ENCODE results near the gene DUSP28.
A peak's percentile ranks its signal among the peaks of the same experiment; 100 is the strongest.
"Not testable (repeated sequence)": the region's sequence is repeated elsewhere in the genome, so short reads cannot be mapped to it uniquely, and the experiment has no call there.

DUSP28 gene, protein sequence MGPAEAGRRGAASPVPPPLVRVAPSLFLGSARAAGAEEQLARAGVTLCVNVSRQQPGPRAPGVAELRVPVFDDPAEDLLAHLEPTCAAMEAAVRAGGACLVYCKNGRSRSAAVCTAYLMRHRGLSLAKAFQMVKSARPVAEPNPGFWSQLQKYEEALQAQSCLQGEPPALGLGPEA

DNA sequence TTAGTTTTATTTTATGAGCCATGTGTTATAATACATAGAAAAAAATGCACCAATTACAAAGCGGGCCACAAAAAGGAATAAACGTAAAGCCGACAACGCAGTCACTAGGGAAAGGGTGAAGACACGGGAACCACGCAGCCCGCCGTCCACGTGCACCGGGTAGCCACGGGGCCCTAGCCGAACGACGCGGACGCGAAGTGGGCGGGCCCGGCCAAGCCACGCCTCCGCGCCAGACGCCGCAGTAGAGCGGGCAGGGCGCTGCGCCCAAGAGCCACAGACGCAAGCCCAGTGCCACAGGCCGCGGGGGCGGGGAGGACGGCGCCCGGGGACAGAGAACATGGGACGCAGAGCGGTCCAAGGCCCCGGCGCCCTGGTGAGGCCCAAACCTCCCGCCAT, at the start of gene DUSP28:
TSS of gene DUSP28 (plus strand) at position 274 of the 396 bp plus-strand sequence. CDS start 328 bp downstream, outside the sequence.
- peak; percentile 93 for DNase-seq

DNA sequence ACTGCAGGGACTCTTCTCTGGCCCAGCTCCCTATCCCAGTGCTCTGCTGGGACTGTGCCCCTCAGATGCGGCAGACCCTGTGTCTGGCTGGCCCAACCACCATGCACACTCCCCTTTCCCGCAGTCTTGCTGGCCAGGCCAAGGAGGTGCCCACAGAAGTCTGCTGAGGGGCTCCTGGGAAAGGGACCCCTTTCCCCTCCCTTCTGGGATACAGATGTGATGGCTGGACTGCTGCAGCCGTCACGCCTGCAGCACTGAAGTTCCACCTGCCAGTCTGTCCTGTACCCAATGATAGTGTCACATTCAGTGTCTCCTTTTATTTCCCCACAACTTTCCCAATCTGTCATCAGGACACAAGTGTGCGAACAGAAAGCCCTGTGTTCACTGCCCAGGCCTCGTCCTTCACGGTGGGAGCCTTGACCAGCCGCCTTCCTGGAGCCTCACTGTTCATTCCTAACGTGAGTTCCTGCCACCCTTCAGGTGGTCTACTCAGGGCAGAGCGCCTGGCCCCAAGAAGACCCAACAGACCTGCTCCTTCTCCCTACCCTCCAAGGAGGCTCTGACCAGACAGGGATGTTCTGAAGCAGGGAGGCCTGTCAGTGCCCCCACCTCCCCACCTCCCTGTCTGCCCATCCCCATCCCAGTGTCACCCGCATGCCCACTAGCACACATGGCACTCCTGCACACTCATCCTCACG, 49.5 kb upstream of the DUSP28 start:
- no peak for DNase-seq

DNA sequence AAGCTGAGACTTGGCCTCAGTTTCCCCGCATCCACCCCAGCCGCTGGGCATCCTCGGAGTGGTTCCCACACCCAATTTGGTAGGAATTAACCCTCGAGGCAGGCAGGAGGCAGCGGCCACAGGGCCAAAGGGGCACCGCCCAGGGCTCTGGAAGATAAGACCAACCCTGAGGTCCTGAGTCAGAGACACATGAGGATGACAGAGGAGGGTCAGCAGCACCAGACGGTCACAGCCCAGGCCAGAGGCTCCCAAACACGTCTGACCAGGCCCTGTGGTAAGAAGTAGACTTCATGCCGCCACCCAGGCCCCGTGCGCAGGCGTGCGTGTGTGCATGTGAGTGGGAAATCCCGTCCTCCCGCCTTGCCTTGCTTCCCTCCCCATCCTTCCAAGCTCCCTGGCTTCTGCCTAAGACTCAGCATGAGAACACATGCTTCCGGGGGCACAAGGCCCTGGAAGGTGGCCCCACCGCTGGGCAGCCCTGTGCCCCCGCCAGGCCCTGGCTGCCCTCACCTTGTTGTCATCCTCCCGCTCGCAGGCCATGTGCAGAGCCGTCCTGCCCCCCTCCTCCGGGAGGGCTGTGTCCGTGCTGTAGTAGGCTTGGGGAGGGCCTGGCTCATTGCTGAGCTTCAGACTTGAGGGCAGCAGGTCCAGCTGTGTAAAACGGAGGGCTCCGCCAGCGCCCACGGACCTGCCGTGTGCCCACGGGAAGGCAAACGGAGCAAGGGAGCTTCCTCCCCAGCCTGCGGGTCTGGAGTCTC, 48.6 kb upstream of the DUSP28 start:
- no peak for DNase-seq

DNA sequence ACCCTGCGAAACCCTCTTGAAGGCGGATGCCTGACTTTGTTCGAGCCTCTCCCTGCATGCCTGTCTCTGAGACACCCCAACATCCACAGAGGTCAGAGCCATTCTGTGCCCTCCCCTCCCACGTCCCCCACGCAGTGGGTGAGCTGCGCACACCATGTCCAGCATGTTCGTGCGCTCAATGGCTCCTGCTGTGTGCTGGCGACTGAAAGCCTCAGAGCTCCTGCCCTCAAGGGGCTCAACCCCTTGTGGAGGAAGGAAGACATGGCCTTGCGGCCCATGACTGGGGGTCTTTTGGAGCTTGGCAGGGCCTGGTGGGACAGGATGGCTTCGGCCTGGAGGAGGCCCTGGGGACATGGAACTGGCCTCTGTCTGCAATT, 48.1 kb upstream of the DUSP28 start:
- no peak for DNase-seq

DNA sequence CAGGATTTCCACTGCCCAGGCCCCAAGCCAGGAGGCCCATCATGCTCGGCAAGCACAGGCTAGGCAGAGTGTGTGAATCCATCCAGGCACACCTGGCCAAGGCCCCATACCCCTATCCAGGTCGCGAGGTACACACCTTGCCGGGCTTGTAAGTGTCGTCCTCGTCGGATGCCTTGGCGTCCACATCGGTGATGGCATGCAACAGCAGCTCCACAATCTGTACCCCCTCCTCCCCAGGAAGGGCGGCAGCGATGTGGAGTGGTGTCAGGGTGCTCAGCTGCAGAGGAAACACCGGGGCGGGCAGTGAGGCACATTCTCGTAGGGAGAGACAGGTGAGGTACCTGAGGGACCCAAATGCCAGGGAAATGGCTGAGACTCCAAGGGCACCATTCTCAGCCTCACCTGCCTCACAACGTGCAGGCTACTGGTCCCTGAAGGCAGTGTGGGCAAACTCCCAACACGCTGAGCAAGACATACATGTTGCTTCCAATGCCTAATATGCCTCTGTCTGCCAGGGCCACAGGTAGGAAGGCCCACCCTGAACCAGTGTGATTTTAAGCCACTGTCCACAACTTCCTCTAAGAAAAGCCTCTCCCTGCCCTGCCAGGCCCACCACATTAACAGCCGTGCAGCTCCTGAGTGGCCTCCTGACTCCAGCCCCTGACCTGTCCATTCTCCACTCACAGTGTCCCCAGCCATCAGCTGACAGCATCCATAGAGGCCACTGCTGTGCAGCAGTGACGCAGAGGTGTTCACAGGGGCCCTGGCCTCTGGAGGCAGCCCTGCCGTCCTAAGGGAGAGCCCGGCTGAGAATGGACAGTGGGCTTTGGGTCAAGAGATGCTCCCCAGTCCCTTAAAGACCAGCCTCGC, 47.3 kb upstream of the DUSP28 start:
- DNase-seq = no peak

DNA sequence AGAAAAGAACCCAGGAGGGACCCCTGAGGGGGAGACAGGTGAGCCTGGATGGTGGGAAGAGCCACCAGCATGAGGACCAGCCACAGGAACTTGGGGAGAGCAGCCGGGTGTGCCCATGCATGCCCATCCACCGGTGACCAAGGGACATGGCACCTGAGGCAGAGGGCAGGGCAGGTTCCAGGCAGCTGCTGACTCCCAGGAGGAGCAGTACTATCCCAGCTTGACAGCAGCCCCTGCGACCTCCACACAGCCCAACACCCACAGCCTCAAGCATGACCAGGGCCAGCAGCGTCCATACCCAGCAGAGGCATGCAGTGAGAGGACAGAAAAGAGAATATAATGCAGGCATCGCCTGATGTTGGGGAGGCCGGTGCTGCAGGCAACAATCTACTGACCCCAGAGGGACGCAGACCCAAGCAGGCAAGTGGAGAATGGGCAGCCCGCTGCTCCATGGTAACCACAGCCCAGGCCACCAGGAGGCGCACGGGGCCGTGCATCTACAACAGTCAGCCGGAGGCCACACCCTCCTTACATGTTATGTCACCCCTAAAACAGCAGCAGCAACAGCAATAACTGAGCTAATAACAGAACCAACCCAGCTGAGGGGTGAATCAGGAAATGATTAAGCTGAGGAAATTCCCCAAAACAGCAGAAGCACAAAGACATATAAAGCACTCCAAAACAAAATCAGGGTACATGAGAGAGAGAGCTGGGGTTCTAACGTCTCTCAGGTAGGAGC, 46.4 kb upstream of the DUSP28 start:
- DNase-seq = peak; percentile 87

DNA sequence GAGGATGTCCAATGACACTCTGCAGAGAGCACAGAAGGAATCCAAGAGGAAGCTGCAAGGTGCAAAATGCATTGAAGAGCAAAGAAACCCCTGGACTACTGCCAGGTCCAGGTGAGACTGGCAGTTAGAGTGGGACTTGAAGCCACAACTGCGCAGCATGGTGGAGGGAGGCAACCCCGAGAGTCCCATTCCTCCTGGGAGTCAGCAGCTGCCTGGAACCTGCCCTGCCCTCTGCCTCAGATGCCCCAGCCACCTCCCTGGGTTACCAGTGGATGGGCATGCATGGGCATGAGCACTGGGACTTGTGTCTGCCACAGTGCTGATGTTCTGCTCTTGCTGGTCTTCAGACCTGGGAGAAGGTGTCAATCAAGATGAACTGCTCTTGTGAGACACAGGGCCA, 45.5 kb upstream of the DUSP28 start:
- DNase-seq = no peak

DNA sequence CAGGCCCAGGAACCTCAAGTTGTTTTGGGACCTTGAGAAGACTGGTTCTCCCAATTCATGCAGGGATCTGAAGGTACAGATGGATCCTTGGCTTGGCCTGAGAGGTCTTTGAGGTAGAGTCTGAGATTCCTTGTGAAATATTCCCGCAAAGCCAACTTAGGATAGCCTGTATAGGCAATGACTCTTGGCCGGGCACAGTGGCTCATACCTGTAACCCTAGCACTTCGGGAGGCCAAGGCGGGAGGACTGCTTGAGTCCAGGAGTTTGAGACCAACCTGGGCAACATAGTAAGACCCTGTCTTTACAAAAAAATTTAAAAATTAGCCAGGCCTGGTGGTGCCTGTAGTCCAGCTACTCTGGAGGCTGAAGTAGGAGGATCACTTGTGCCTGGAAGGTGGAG, 42.8 kb upstream of the DUSP28 start:
- DNase-seq = no peak

DNA sequence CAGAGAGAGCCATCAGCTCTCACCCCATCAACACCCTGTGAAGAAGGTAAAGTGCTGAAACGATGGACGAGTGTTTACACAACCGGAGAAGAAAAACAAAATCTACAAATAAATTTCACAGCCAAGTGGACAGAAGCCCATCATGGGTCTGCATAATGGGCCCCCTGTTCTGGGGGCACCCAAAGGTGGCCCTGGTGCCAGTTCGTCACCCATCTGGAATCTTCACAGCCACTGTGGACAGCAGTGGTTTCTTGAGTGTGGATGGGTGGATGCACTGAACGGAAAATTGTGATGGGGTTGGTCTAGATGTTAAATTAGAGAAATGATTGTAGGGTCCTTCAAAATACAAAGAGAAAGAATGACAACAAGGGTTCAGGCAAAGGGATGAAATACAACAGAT, 41.2 kb upstream of the DUSP28 start:
- no peak for DNase-seq

DNA sequence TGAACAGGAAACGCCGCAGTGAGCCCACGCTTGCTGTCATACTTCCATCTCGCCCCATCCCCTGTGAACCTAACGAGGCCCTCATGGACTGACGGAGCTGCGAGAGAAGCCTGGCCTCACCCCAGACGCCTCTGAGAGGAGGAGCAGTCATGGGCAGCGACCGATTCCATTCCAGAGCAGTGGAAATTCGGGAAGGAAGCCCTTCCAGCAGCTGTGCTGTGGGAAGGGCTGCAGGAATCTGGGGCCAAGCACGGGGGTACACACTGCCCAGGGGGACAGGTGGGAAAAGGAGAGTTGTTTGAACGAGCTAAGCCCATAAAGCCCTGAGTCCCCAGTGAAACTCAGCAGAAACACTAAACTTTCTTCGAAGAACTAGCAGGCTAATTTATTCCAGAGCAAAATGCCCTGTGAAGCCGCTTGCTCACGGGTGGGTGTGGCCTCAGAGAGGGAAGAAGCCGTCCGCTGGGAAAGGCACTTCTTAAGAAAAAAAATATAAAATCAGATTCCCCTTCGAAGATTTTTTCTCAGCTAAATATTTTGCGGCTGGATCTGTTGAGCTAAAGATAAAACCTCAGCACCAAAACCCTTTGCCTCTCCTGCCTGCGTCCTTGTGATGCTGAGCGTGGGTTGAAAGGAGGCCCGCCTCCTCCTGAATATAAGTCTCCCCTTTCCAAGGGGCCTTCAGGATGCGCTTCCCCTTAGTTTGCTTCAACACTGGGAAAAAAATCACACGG, 40.6 kb upstream of the DUSP28 start:
- DNase-seq = no peak

DNA sequence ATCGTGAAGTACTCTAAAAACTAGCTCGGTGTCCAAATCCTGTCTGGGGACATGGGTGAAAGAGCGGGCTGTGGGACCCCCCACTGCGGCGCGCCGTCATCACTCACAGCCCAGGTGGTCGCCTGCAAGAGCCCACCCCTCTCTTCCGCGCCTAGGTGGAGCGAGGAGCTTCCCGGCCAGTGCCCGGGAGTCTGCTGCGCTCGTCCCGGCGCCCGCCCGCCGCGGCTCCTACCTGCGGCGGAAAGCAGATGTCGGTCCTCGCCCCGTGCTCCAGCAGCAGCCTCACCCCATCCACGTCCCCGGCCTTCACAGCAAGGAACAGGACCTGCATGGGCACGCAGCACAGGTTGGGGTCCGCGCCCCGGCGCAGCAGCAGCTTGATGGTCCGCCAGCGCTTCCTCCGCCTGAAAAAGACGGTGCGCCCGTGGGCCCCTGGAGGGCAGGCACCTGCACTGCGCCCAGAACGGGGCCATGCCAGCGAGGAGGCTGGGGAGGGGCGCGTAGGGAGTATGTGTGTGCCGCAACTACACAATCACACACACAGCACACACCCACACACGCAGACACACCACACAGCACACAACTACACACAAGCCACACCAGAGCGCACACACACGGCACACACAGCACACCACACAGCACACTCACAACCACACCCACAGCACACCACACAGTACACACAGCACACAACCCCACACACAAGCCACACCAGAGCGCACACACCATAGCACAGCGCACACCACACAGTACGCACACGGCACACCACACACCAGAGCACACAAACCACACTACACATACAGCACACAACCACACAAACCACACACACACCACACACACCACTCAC, 39.8 kb upstream of the DUSP28 start:
- DNase-seq = no peak

DNA sequence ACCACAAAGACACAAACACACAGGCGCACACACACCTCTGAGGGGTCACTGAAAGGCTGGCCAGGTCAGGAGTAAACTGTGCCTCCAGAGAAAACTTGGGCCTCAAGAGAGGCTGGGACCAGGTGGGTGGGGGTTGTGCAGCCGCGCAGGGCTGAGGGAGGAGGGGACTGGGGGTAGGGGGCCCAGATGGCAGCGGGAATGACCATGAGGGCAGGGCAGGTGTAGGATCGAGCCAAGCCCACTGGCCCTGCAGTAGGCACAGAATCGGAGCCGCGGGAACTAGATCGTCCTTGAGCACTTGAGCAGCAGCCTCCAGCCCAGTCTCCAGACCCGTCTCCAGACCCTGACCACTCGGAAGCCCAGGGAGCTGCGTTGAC, 39.2 kb upstream of the DUSP28 start:
- no peak for DNase-seq

DNA sequence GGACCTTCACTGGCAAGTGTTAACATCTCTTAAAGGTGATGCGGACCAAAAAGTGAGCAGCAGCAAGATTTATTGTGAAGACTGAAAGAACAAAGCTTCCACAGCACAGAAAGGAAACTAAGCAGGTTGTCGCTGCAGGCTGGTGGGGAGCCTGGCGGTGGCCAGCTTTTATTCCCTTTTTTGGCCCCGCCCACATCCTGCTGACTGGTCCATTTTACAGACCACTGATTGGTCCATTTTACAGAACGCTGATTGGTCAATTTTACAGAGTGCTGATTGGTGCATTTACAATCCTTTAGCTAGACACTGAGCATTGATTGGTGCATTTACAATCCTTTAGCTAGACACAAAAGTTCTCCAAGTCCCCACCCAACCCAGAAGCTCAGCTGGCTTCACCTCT, 38.3 kb upstream of the DUSP28 start:
- not testable (repeated sequence) for DNase-seq

DNA sequence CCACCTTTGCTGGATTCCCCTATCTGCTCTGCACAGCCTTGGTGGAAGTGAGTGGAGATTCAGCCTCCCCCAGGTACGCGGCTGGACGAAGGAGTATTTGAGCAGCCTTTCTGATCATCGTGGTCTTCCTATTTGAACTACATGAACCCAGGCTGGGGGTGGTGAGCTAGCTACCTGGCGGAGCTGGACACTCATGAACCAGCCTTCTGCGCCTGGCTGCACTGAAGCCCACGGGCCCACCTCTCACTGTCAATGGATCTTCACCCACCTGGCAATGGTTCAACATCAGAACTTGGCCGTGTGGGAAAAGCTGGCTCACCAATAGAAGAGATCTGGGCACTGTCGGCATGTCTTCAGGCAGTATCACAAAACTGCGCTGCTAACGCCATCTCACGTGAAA, 37.8 kb upstream of the DUSP28 start:
- no peak for DNase-seq

DNA sequence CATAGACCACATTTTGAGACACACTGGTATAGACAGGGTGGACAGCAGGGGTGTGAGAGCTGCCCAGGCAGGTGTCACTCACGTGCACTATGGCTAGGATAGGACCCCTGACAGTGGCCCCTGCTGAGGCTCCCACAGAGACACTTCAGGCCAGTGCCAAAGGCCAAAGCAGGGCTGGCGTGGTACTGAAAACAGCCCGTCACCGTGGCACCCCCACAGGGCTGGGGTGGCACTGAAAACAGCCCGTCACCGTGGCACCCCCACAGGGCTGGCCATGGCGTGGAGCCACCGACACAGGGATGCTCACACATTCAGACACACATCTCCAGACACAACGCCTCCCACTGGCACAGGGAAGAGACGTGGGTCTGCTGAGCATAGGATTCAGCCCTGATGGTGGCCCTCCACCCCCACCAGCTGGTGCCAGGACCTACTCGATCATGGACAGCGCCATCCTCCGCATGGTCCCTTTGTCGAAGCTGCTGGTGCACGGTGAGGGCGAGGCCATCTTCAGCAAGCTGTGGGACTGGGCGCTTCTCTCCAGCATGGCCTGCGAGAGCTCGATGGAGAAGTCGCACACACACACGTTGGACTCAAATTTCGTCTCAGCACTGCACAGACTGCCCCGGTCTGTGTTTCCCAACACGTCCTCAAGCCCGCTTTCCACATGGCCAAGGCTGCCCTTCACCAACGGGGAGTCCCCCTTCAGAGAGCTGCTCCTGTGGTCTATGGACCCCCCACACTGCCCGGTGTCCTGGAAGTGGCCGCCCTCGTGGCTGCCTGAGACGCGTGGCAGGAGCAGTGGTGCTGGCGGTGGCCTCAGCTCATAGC, 36.5 kb upstream of the DUSP28 start:
- DNase-seq = no peak

DNA sequence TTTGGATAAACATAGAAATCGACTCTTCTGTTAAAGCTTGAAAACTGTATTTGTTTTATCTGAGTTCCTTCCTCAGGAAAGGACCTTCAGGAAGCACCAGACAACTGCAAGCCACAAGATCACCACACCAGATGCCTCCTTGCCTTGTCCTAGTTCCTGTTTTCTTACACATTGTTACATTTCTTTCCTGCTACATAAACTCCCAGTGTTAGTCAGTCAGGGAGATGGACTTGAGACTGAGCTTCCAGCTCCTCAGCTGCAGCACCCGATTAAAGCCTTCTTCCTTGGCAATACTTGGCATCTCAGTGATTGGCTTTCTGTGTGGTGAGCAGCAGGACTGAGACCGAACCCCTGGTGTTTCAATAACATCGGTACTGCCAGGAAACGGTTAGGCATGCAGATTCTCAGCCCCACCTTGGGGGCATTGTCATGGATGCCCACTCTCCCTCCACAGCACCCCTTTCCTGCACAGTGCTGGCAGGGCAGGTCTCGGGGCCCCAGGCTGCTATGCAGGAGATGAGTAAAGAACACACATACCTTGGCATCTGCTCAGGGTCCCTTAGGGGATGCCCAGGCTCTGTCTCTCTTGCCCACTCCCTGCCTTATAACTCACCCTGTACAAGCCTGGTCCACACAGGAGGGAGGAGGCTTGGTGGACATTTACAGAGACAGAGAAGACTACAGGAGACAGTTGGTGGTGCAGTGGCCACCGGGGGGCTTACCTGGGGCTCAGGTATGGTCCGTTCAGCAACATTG, 35.0 kb upstream of the DUSP28 start:
- no peak for DNase-seq

DNA sequence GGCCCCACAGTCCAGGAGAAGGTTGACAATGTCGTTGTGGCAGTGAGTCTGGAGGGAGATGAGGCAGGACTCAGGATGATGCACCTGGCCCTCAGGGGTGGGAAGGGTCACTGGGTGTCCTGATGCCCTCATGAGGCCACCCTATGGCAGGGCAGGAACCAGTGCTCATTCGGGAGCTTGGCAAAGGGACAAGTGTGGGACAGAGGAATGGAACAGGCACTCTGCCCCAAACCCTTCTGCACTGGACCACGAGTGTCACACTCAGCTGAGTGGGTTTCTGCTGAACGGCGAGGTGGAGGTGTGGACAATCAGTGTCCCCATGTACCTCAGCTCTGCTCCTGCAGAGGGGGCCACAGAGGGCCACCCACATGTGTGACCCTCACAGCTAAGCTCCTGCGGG, 34.4 kb upstream of the DUSP28 start:
- no peak for DNase-seq

DNA sequence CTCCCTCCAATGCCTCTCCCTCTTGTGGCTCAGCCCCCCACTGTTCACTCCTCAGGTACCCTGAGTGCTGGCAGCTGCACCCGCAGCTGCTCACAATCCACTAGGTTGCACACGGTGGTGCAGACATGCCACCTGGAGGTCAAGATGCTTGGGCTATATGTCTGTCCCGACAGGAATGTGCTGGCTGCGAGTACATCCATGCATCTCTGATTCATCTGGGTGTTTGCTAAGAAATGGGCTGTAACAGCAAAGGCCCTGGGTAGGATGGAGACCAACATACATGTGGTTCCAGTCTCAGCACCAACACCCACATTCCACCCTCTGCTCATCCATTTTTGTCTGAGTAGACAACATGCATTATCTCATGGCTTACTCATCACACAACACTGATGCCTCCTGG, 33.6 kb upstream of the DUSP28 start:
- DNase-seq = no peak

DNA sequence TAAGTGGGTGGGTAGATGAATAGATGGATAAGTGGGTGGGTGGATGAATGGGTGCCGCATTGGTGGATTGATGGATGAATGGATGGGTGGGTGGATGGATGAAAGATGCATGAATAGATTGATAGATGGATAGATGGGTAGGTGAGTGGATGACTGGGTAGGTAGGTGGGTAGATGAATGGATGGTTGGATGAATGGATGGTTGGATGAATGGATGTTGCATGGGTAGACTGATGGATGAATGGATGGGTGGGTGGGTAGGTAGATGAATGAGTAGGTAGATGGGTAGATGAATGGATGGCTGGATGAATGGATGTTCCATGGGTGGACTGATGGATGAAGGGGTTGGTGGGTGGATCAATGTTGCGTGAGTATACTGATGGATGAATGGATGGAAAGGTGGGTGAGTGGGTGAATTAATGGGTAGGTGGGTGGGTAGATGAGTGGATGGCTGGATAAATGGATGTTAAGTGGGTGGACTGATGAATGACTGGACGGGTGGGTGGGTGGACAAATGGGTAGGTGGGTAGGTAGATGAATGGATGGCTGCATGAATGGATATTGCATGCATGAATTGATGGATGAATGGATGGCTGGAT, 32.9 kb upstream of the DUSP28 start:
- DNase-seq = no peak

Data from CD4-positive, alpha-beta T cell treated with Interleukin-12 subunit alpha and Interleukin-12 subunit beta, for 1 hour (primary cell).